Measurements from ENCODE around the gene ACE2. TPM values are rescaled to one million over a fixed set of nuclear protein-coding genes. Genes with fewer than 3 reads are reported as not detected.

ACE2 gene
- polyA plus RNA-seq, 1 donor from 2014 or later, result 0.64 TPM

DNA sequence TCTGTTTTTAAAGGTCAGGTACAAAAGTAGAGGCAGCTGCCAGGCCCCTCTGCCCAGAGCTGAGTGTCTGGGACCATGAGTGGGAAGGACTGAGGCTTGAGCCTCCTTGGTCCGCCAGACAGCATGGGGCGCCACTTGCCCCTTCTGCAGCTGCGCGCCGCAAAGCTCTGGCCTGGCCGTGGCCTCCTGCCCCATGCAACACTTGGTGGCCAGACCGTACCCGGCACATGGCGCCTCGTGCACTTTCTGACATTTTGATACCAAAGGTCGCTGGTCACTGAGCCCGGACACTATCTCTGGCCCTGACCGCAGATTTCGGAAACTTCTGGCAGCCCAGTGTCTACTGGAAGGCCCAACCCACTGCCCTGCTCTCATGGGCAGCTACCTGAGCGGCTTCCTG lies 45.3 kb upstream of the ACE2 start:
- Histone ChIP-seq H3K9me2 (ENCODE audit: insufficient read depth, low read length) (no peaks in the 10 kb centered on the region), H3K79me2 (replicated peaks; ENCODE audit: insufficient read depth, low read length) (no peaks in the 10 kb centered on the region), H3K9me3 (ENCODE audit: low read length) (no peaks in the 10 kb centered on the region), H3K27me3 (ENCODE audit: insufficient read depth, low read depth, low read length) (no peaks in the 10 kb centered on the region), H3K9ac (ENCODE audit: low read length) (no peak overlapping the region), H3F3A (ENCODE audit: insufficient read depth, low read length, poor library complexity, severe bottlenecking) (no peaks in the 10 kb centered on the region), H3K4me3 (ENCODE audit: low read length) (no peak overlapping the region), H3K27ac (ENCODE audit: low read length) (no peak overlapping the region), H2AFZ (ENCODE audit: low read depth, low read length) (no peak overlapping the region), H3K36me3 (ENCODE audit: insufficient read depth, low read length) (no peaks in the 10 kb centered on the region), H4K20me1 (ENCODE audit: insufficient read depth) (no peaks in the 10 kb centered on the region), H3K4me2 (ENCODE audit: low read length) (no peak overlapping the region)
- TF ChIP-seq RAD21 (conservative IDR thresholded peaks at IDR 0.05), result no peak
- TF ChIP-seq CTCF (IDR thresholded peaks at IDR 0.05; ENCODE audit: poor library complexity, severe bottlenecking), result no peak
- TF ChIP-seq SMC3 (conservative IDR thresholded peaks at IDR 0.05; ENCODE audit: poor library complexity), result no peak
- TF ChIP-seq EP300 (conservative IDR thresholded peaks at IDR 0.05; ENCODE audit: poor library complexity, severe bottlenecking), result no peak
- TF ChIP-seq, protein P1, sequence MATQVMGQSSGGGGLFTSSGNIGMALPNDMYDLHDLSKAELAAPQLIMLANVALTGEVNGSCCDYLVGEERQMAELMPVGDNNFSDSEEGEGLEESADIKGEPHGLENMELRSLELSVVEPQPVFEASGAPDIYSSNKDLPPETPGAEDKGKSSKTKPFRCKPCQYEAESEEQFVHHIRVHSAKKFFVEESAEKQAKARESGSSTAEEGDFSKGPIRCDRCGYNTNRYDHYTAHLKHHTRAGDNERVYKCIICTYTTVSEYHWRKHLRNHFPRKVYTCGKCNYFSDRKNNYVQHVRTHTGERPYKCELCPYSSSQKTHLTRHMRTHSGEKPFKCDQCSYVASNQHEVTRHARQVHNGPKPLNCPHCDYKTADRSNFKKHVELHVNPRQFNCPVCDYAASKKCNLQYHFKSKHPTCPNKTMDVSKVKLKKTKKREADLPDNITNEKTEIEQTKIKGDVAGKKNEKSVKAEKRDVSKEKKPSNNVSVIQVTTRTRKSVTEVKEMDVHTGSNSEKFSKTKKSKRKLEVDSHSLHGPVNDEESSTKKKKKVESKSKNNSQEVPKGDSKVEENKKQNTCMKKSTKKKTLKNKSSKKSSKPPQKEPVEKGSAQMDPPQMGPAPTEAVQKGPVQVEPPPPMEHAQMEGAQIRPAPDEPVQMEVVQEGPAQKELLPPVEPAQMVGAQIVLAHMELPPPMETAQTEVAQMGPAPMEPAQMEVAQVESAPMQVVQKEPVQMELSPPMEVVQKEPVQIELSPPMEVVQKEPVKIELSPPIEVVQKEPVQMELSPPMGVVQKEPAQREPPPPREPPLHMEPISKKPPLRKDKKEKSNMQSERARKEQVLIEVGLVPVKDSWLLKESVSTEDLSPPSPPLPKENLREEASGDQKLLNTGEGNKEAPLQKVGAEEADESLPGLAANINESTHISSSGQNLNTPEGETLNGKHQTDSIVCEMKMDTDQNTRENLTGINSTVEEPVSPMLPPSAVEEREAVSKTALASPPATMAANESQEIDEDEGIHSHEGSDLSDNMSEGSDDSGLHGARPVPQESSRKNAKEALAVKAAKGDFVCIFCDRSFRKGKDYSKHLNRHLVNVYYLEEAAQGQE (IDR thresholded peaks at IDR 0.05; ENCODE audit: borderline replicate concordance), result no peak
- TF ChIP-seq TAF1 (IDR thresholded peaks at IDR 0.05; ENCODE audit: low read depth), result no peak
- TF ChIP-seq EZH2 (IDR thresholded peaks at IDR 0.05; ENCODE audit: borderline replicate concordance, insufficient read depth, low read length, poor library complexity, severe bottlenecking), result no peak
- no peak for TF ChIP-seq POLR2AphosphoS5 (IDR thresholded peaks at IDR 0.05)

- H4K20me1 ChIP-seq (ENCODE audit: insufficient read depth), result no peaks in the 10 kb centered on the region
- no peaks in the 10 kb centered on the region for H3K9me3 ChIP-seq (ENCODE audit: low read length)
- no peak overlapping the region for H3K4me3 ChIP-seq (ENCODE audit: low read length)
- H3K27me3 ChIP-seq (ENCODE audit: insufficient read depth, low read depth, low read length), result no peaks in the 10 kb centered on the region
- no peak overlapping the region for H3K4me2 ChIP-seq (ENCODE audit: low read length)
- H3F3A ChIP-seq (ENCODE audit: insufficient read depth, low read length, poor library complexity, severe bottlenecking), result no peaks in the 10 kb centered on the region
- H3K9ac ChIP-seq (ENCODE audit: low read length), result no peak overlapping the region
- no peaks in the 10 kb centered on the region for H3K36me3 ChIP-seq (ENCODE audit: insufficient read depth, low read length)
- TF ChIP-seq EZH2 (IDR thresholded peaks at IDR 0.05; ENCODE audit: borderline replicate concordance, insufficient read depth, low read length, poor library complexity, severe bottlenecking), result no peak
- TF ChIP-seq CTCF (IDR thresholded peaks at IDR 0.05; ENCODE audit: poor library complexity, severe bottlenecking), result no peak
- no peak for TF ChIP-seq RAD21 (conservative IDR thresholded peaks at IDR 0.05)
- no peak for TF ChIP-seq TAF1 (IDR thresholded peaks at IDR 0.05; ENCODE audit: low read depth)
- TF ChIP-seq EP300 (conservative IDR thresholded peaks at IDR 0.05; ENCODE audit: poor library complexity, severe bottlenecking), result no peak
- TF ChIP-seq, protein P1 (IDR thresholded peaks at IDR 0.05; ENCODE audit: borderline replicate concordance), result no peak
- no peak for TF ChIP-seq MXI1 (conservative IDR thresholded peaks at IDR 0.05; ENCODE audit: poor library complexity, severe bottlenecking)
- no peak for TF ChIP-seq POLR2AphosphoS5 (IDR thresholded peaks at IDR 0.05)
- no peak for TF ChIP-seq SMC3 (conservative IDR thresholded peaks at IDR 0.05; ENCODE audit: poor library complexity)
- H3K9me2 ChIP-seq (ENCODE audit: insufficient read depth, low read length), result no peaks in the 10 kb centered on the region
- H3K27ac ChIP-seq (ENCODE audit: low read length), result no peak overlapping the region
- no peak overlapping the region for H2AFZ ChIP-seq (ENCODE audit: low read depth, low read length)
- H3K79me2 ChIP-seq (replicated peaks; ENCODE audit: insufficient read depth, low read length), result no peaks in the 10 kb centered on the region
Measured at GRCh38 chrX:15645266-15645665, 44.5 kb upstream of the ACE2 start.

Data from neural cell (in vitro differentiated cells).